HEK293T (cell line): ENCODE results near the gene TRABD2A.
"Not testable (repeated sequence)": the region's sequence is repeated elsewhere in the genome, so short reads cannot be mapped to it uniquely, and the experiment has no call there.

Source experiments
- CTCF ChIA-PET: fragments of 350-600 bp; formaldehyde crosslinking; extraction: SDS; loops from one replicate; lab custom pipeline; 2021; ENCODE audit warnings: antibody characterized with exemption, inconsistent platforms; lab: Yijun Ruan, JAX
- POLR2A ChIA-PET: fragments of 350-600 bp; formaldehyde crosslinking; extraction: SDS; loops from one replicate; lab custom pipeline; 2020; ENCODE audit warnings: antibody characterized with exemption, inconsistent platforms; lab: Yijun Ruan, JAX
- DNase-seq: peaks from one replicate; pipeline ENCODE4 v3.0.0; 2012; ENCODE audit warnings: mixed read lengths; ENCODE audit errors: extremely low spot score
- ARNT ChIP-seq: fragments of 450-650 bp; IDR thresholded peaks from 2 replicates; pipeline ENCODE4 v1.6.1; 2017; ENCODE audit warnings: mild to moderate bottlenecking
- BHLHE40 ChIP-seq: fragments of 450-650 bp; IDR thresholded peaks from 2 replicates; pipeline ENCODE4 v1.6.1; 2016; ENCODE audit warnings: mild to moderate bottlenecking, moderate library complexity, borderline replicate concordance
- CTBP1 ChIP-seq: fragments of 450-650 bp; IDR thresholded peaks from 2 replicates; pipeline ENCODE4 v1.6.1; 2016; ENCODE audit warnings: borderline replicate concordance
- ELF4 ChIP-seq: fragments of 450-650 bp; IDR thresholded peaks from 2 replicates; pipeline ENCODE4 v1.6.1; 2017; ENCODE audit warnings: antibody characterized with exemption
- FOXA1 ChIP-seq: fragments of 450-650 bp; IDR thresholded peaks from 2 replicates; pipeline ENCODE4 v1.6.1; 2016; ENCODE audit warnings: mild to moderate bottlenecking
- FOXK2 ChIP-seq: fragments of 450-650 bp; IDR thresholded peaks from 2 replicates; pipeline ENCODE4 v1.6.1; 2016; ENCODE audit warnings: mild to moderate bottlenecking
- FOXM1 ChIP-seq: fragments of 450-650 bp; IDR thresholded peaks from 2 replicates; pipeline ENCODE4 v1.6.1; 2017; ENCODE audit warnings: mild to moderate bottlenecking, borderline replicate concordance
- HDGF ChIP-seq: fragments of 450-650 bp; IDR thresholded peaks from 2 replicates; pipeline ENCODE4 v1.6.1; 2017; ENCODE audit warnings: antibody characterized with exemption, borderline replicate concordance
- L3MBTL2 ChIP-seq: fragments of 450-650 bp; conservative IDR thresholded peaks from 2 replicates; pipeline ENCODE4 v1.6.1; 2016; ENCODE audit warnings: mild to moderate bottlenecking
- LEF1 ChIP-seq: fragments of 450-650 bp; IDR thresholded peaks from 2 replicates; pipeline ENCODE4 v1.6.1; 2017; ENCODE audit warnings: mild to moderate bottlenecking, borderline replicate concordance
- NFRKB ChIP-seq: fragments of 450-650 bp; IDR thresholded peaks from 2 replicates; pipeline ENCODE4 v1.6.1; 2016; ENCODE audit warnings: mild to moderate bottlenecking, moderate library complexity
- PKNOX1 ChIP-seq: fragments of 450-650 bp; IDR thresholded peaks from 2 replicates; pipeline ENCODE4 v1.6.1; 2016
- SP1 ChIP-seq: fragments of 450-650 bp; IDR thresholded peaks from 2 replicates; pipeline ENCODE4 v1.6.1; 2017
- SUZ12 ChIP-seq: fragments of 450-650 bp; IDR thresholded peaks from 2 replicates; pipeline ENCODE4 v1.6.1; 2016; ENCODE audit warnings: mild to moderate bottlenecking
- TARDBP ChIP-seq: fragments of 450-650 bp; IDR thresholded peaks from 2 replicates; pipeline ENCODE4 v1.6.1; 2016
- ZNF384 ChIP-seq: fragments of 450-650 bp; IDR thresholded peaks from 2 replicates; pipeline ENCODE4 v1.6.1; 2016

TRABD2A gene

GRCh38 chr2:84923009-84923408, 42.1 kb upstream of the TRABD2A start:
- TF ChIP-seq CTBP1 (no peak), ARNT (no peak)
- POLR2A ChIA-PET: no interaction called here
- no peak for DNase-seq
- CTCF ChIA-PET: no interaction called here

GRCh38 chr2:84919885-84920580, 39.1 kb upstream of the TRABD2A start:
- no peak for DNase-seq
- POLR2A ChIA-PET: interaction anchor here (0.9 to 4.0 kb wide), 2 partner anchors 14 to 18 kb away, joined by 3 to 20 read pairs; partner anchors contain the start of gene TMSB10
- CTCF ChIA-PET: interaction anchor here (1.0 kb wide), 1 partner anchor 38 kb away, joined by 5 read pairs; no protein-coding TSS in a partner anchor
- TF ChIP-seq LEF1: no peak
- TF ChIP-seq HDGF: no peak

GRCh38 chr2:84918430-84918829, 37.5 kb upstream of the TRABD2A start:
- ChIA-PET POLR2A (interaction anchor here (4.0 kb wide), 1 partner anchor 12 kb away, joined by 20 read pairs; the partner anchor contains the start of gene TMSB10), CTCF (no interaction called here)
- TF ChIP-seq ELF4 (no peak), FOXK2 (no peak), TARDBP (no peak), L3MBTL2 (no peak), PKNOX1 (no peak), ZNF384 (no peak), BHLHE40 (no peak), HDGF (no peak), SP1 (no peak), ARNT (no peak), FOXA1 (no peak), NFRKB (no peak), FOXM1 (no peak), LEF1 (no peak)
- DNase-seq: no peak

- ChIA-PET POLR2A (interaction anchor here (0.9 kb wide), 1 partner anchor 11 kb away, joined by 4 read pairs; no protein-coding TSS in a partner anchor), CTCF (interaction anchor here (1.0 kb wide), 1 partner anchor 8 kb away, joined by 7 read pairs; no protein-coding TSS in a partner anchor)
- DNase-seq: not testable (repeated sequence)
Observed at GRCh38 chr2:84917821-84918220, 36.9 kb upstream of the TRABD2A start.

GRCh38 chr2:84915675-84916074, 34.8 kb upstream of the TRABD2A start:
- CTCF ChIA-PET, DNase-seq: not testable (repeated sequence)
- POLR2A ChIA-PET: interaction anchor here (1.3 kb wide), 1 partner anchor 56 kb away, joined by 3 read pairs; the partner anchor contains the start of gene KCMF1

GRCh38 chr2:84914334-84914733, 33.5 kb upstream of the TRABD2A start:
- DNase-seq: no peak
- ChIA-PET POLR2A (no interaction called here), CTCF (interaction anchor here (0.5 to 0.7 kb wide), 3 partner anchors 32 to 557 kb away, joined by 3 read pairs; no protein-coding TSS in a partner anchor)
- TF ChIP-seq LEF1: no peak
- TF ChIP-seq NFRKB: no peak
- no peak for TF ChIP-seq CTBP1
- TF ChIP-seq TARDBP: no peak
- TF ChIP-seq BHLHE40: no peak
- no peak for TF ChIP-seq SP1
- TF ChIP-seq HDGF: no peak
- no peak for TF ChIP-seq FOXK2
- TF ChIP-seq ARNT: no peak
- TF ChIP-seq PKNOX1: no peak
- no peak for TF ChIP-seq ZNF384
- no peak for TF ChIP-seq FOXA1
- no peak for TF ChIP-seq L3MBTL2
- no peak for TF ChIP-seq FOXM1
- no peak for TF ChIP-seq ELF4
- TF ChIP-seq SUZ12: no peak

GRCh38 chr2:84912984-84913383, 32.1 kb upstream of the TRABD2A start:
- POLR2A ChIA-PET: interaction anchor here (0.9 kb wide), 1 partner anchor 8 kb away, joined by 3 read pairs; no protein-coding TSS in a partner anchor
- DNase-seq: no peak
- TF ChIP-seq PKNOX1: no peak
- no peak for TF ChIP-seq FOXK2
- no peak for TF ChIP-seq HDGF
- TF ChIP-seq BHLHE40: no peak
- TF ChIP-seq NFRKB: no peak
- TF ChIP-seq ZNF384: no peak
- no peak for TF ChIP-seq LEF1
- no peak for TF ChIP-seq L3MBTL2
- no peak for TF ChIP-seq SP1
- CTCF ChIA-PET: interaction anchor here (1.4 kb wide), 1 partner anchor 13 kb away, joined by 5 read pairs; no protein-coding TSS in a partner anchor
